ENCODE results near the gene ABCC1.

The ABCC1 gene

GRCh38 chr16:16021988-16022682, 72.7 kb downstream of the ABCC1 start:
- DNase-seq: peak; percentile 90

- no peak for DNase-seq
These were observed 73.3 kb downstream of the ABCC1 start for GRCh38 chr16:16022683-16023064.

- no peak for DNase-seq
These were observed 76.0 kb downstream of the ABCC1 start for GRCh38 chr16:16025214-16025968.

GRCh38 chr16:16027728-16028310, 78.4 kb downstream of the ABCC1 start:
- no peak for DNase-seq

GRCh38 chr16:16028311-16028999, 79.0 kb downstream of the ABCC1 start:
- no peak for DNase-seq

GRCh38 chr16:16029431-16030011, 80.1 kb downstream of the ABCC1 start:
- no peak for DNase-seq

GRCh38 chr16:16030449-16030848, 81.0 kb downstream of the ABCC1 start:
- DNase-seq: no peak

- no peak for DNase-seq
These were observed 82.0 kb downstream of the ABCC1 start for GRCh38 chr16:16031401-16031800.

GRCh38 chr16:16032271-16032979, 83.0 kb downstream of the ABCC1 start:
- no peak for DNase-seq

- DNase-seq: no peak
These were observed 83.8 kb downstream of the ABCC1 start for GRCh38 chr16:16033208-16033717.

- DNase-seq: no peak
These were observed 87.0 kb downstream of the ABCC1 start for GRCh38 chr16:16036359-16036792.

- no peak for DNase-seq
These were observed 88.1 kb downstream of the ABCC1 start for GRCh38 chr16:16037521-16037920.

GRCh38 chr16:16037970-16038369, 88.6 kb downstream of the ABCC1 start:
- DNase-seq: no peak

GRCh38 chr16:16038950-16039349, 89.5 kb downstream of the ABCC1 start:
- DNase-seq: no peak

GRCh38 chr16:16041196-16041892, 91.9 kb downstream of the ABCC1 start:
- DNase-seq: no peak

- no peak for DNase-seq
These were observed 92.7 kb downstream of the ABCC1 start for GRCh38 chr16:16042076-16042475.

- no peak for DNase-seq
These were observed 95.9 kb downstream of the ABCC1 start for GRCh38 chr16:16045296-16045695.

- no peak for DNase-seq
These were observed 96.5 kb downstream of the ABCC1 start for GRCh38 chr16:16045879-16046278.

GRCh38 chr16:16047761-16048160, 98.3 kb downstream of the ABCC1 start:
- no peak for DNase-seq

GRCh38 chr16:16048904-16049582, 99.6 kb downstream of the ABCC1 start:
- DNase-seq: no peak

GRCh38 chr16:16050106-16050505, 100.7 kb downstream of the ABCC1 start:
- no peak for DNase-seq
